Activated naive CD4-positive, alpha-beta T cell treated with anti-CD3 and anti-CD28 coated beads, Interleukin-2, amount 50 U/mL, for 24 hours (primary cell): ENCODE results near the gene TEKT3.

ENCODE experiments used
- H3K27ac Mint-ChIP-seq: one replicate; pipeline ENCODE4 v1.8.0; 2021; ENCODE audit warnings: mild to moderate bottlenecking, mixed read lengths
- H3K27me3 Mint-ChIP-seq: one replicate; pipeline ENCODE4 v1.8.0; 2021; ENCODE audit warnings: mixed read lengths
- H3K36me3 Mint-ChIP-seq: one replicate; pipeline ENCODE4 v1.8.0; 2021; ENCODE audit warnings: mixed read lengths
- H3K4me1 Mint-ChIP-seq: one replicate; pipeline ENCODE4 v1.8.0; 2021; ENCODE audit warnings: mixed read lengths
- H3K4me3 Mint-ChIP-seq: one replicate; pipeline ENCODE4 v1.8.0; 2021; ENCODE audit warnings: mild to moderate bottlenecking, mixed read lengths
- H3K9me3 Mint-ChIP-seq: one replicate; pipeline ENCODE4 v1.8.0; 2021; ENCODE audit warnings: mixed read lengths

TEKT3 gene

DNA sequence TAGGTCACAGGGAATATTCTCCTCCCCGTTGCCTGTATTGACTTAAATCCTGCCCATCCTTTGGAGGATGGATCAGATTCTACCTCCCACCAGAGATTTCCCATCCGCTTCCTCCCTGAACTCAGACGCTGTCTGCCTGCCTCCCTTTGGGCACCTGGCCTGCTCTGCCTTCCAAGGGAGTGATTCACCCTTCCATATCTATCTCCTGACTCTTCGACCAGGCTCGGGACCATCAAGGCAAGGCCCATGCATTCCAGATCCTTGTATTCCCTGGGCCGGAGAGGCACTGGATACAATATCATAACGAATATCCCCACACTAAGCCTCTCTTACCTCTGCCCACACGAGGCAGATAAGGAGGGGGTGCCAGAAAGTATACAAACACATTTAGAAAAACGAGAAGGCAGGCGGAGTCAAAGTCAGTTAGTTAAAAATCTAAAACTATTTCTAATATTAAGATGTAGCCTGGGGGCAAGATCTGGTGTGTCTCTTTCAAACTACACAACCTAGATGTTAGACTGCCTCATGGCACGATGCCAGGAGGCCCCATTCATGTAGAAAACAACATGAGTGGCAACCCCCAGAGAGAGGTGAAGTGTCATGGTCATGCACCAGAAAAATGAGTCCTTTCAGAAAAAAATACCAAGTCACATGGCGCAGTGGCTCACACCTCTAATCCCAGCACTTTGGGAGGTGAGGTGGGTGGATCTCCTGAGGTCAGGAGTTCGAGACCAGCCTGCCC lies 85.5 kb downstream of the TEKT3 start:
- no peak overlapping the region for H3K27ac Mint-ChIP-seq
- H3K36me3 Mint-ChIP-seq = no peaks in the 10 kb centered on the region
- H3K9me3 Mint-ChIP-seq = no peaks in the 10 kb centered on the region
- H3K4me3 Mint-ChIP-seq = no peak overlapping the region
- H3K27me3 Mint-ChIP-seq = peaks cover 38% of the 10 kb centered on the region
- peaks cover 21% of the 10 kb centered on the region for H3K4me1 Mint-ChIP-seq
